Suppressor macrophage (primary cell): ENCODE results near the gene UCN2.
"Not testable (repeated sequence)": the region's sequence is repeated elsewhere in the genome, so short reads cannot be mapped to it uniquely, and the experiment has no call there.

Source experiments
- DNase-seq, 4 experiments: peaks; one replicate each; pipeline ENCODE4 v3.0.0-alpha.2; 2020 to 2022

The UCN2 gene

DNA sequence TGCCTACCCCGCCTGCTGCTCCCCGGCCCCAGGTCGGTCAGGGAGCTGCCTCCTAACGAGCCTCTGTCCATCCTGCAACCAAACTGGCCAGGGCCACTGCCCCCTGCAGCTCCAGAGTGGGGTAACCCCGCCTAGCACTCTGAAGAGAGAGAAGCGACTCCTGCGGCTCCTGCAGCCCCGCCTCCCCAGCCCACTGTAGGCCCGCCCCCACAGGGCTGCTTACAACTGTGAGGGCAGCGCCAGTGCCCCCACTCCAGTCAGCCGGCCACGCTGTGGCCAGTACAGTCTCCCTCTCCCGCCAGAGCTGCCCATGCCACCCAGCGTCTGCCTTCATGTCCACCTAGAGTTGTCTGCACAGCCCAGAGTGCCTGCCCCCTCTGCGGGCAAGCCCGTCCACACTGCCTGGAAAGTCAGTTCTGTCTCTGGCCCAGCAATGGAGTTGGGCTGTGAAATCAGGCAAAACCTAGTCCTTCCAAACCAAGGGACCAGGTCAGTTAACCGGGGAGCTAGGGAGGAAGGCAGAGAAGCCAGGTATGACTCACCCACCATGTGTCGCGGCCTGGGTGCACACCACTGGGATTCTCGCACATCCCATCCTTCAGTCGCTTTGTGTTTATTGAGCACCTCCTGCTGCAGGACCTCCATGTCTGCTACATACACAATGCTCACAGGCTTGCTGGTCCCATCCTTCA, 2.4 kb downstream of the UCN2 start:
- DNase-seq = peak; percentile 76 to 92 (median 88)

DNA sequence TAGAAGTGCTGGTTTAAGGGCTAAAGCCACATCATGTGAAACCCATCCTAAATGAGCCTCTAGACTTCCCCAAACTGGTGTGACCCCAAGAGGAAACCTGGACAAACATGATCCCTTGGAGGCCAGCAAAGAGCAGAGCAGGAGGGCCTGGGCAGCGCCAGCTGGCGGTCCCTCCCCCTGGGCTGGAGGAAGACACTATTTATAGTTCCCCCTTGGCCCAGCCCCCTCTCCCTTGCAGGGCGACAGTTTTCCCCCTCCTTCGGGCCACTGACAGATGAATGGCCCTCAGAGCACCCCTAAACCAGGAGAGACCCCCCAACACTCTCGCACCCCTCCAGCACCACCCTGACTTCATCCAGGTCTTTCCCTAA, 2.9 kb downstream of the UCN2 start:
- peak; percentile 43 to 75 (median 66) for DNase-seq

DNA sequence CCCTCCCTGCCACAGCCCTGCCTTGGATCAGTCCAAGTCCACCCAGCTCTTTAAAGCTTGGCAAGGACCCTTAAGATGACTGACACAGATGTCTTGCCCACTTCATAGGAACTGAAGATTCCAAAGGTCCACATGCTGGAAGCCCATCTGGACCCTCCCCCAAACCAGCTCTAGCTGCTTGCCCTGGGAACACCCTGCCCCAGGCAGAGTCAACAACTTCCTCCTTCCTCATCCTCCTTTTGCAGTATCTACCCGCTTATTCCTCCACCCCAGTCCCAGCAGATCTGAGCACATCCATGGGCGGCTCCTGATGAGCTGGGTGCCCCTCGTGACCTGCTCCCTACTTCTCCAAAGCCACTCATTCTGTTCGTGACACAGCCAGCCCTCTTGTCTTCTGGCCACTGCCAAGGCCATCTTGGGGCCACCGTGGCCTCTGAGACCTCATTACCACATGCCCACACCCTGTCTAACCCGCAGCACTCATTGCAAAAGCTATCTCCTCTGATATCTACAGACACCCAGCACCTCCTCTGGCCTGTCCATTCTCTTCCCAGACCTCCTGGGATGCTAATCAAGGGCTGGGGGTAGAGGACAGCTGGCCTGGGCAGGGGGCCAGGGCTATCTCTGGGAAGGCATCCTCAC, 5.0 kb downstream of the UCN2 start:
- peak; percentile 93 to 97 (median 96) for DNase-seq

DNA sequence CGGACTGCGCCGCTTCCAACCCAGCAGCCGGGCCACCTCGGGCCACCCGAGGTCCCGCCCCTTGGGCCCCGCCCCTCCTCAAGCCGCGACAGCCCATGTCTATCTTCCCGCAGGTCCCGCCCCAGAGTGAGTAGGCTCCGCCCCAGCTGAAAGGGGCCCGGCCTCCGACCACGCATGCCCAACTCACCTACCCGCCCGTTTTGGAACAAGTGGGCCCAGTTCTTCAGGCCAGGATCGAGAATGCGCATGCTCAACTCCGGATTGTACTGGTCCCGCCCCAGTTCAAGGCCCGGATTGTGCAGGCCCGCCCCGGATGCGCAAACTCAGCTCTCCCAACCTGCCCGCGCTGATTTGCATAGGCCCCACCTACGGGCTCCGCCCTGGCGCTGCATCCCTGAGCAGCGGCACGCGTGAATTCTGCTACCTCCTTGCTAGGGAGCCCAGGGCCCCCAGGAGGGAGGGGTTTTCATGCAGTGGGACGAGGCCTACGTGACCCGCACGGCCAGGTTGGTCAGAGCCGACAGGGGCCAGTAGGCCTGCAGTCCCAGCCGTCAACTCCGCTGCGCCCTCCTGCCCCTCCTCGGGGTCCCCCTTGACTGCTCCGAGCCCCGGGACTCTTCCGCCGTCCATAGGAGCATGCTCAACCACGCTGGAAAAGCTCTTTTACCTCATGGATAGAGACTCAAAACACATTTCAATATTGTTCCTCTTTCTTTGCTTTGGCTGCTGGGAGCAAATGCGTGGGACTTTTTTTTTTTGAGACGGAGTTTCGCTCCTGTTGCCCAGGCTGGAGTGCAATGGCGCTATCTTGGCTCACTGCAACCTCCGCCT, 6.6 kb downstream of the UCN2 start, which contains the start of gene PFKFB4:
TSS of gene PFKFB4 (minus strand) at position 8 of the 831 bp plus-strand sequence. CDS start 26 bp downstream, outside the sequence.
- peak; percentile 99 for DNase-seq

DNA sequence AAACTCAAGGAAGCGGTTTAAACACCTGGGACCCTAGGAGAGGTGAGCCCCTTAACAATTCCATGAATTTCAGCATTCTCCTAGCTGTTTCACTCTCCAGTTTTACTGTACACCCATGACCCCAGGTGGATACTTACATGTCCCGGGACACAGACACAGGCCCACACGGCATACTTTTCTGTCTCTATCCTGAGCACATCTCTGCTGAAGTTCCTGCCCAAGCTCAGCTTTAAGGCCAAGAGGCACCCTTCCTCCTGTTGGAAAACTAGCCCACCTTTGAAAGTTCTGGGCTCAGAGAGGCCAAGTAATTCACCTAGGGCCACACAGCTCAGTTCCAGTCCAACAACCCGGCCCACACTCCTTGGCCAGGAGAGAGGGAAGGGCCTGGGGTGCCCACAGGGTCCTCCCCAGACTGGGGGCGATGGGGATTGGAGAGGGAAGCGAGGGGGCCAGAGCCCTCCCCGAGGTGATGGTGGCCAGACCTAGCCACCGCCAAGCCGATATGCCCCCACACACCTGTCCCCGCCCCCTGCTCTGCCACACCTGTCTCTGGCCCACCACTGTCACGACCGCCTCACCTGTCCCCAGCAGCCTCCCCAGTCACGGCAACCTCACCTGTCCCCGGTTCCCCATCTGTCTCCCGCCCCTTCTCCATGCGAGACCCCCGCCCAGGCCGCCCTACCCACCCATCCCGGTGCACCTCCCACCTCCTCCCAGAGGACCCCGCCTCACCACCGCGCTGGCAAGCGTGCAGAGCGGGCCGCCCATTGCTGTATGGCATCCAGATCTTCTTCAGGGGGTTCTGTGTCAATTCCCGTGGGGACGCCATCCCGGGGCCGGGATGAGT, 7.4 kb downstream of the UCN2 start:
- no peak for DNase-seq

DNA sequence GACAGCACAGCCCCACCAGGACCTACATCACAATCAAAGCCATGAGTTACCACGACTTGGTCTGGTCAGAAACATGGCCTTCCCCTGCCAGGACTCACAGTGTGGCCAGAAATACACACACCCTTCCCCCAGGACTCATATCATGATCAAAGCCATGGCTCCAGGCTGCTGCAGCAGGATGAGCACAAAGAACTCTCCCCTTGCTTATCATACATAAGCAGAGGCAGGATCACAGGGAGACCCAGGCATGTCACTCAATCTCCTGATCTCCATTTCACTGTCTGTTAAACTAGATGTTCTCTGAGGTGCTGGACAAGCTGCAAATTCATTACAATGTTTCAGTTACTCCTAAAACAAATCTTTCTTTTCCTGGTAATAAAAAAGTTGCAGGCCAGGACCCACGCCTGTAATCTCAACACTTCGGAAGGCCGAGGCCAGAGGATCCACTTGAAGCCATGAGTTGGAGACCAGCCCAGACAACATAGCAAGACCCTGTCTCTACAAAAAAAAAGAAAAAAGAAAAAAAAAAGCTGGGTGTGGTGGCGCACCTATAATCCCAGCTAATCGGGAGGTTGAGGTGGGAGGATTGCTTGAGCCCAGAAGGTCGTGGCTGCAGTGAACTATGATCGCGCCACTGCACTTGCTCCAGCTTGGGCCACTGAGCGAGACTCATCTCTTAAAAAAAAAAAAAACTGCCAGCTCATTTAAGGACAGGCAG, 8.2 kb downstream of the UCN2 start:
- DNase-seq = no peak

DNA sequence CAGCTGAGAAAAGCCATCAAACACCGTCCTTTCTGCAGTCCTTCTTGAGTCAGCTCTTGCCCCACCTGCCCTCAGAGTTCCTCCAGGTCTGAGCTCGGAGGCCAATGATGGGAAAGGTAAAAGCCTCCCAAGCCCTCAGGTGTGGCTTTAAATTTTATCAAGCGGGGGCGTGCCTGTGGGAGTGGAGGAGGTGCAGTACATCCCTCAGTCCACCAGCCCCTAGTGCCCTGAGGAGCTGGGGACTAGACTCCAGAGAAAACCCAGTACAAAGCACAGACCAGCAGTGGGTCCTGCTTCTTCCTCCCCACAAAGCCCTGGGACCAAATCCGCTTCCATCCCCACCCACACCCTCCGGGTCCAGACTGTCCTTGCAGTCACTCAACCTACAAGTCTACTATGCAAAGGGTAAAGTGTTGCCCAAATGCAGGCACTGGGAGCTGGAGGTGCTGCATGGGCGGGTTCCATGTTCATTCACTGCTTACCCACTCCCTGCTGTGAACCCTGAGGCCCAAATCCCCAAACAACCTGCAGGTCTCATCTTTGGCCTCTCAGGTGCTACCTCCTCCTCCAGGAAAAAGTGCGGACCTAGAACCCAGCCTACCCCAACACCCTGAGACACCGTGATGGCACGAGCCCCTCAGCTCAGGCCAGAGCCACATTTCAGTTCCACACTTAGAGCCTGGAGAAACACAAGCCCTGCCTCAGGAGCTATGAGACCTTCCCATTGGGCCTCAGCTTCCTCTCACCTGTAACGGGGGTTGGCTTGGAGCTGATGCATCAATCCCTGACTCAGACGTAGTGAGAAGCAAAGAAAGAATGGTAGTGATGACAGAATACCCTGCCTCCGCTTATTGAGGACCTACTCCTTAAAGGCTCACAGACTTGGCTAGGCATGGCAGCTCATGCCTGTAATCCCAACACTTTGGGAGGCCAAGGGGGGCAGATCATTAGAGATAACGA, 9.4 kb downstream of the UCN2 start:
- DNase-seq = no peak

DNA sequence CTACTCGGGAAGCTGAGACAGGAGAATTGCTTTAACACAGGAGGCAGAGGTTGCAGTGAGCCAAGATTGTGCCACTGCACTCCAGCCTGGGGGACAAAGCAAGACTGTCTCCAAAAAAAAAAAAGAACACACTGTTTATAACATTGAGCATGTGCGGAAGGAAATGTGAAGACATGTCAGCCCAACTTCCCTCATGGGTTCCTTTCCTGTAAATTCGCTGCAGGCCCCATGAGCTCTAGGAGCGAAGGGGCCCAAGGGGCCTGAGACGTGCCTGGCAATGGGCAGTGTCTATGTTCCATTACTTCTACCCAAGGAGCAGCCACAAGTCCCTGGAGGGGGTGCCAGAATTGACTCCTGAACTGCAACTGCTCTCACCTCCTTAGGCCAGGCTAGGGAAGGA, 10.2 kb downstream of the UCN2 start:
- DNase-seq = peak in 3 of 4 experiments; percentile 36 to 58 (median 41)

DNA sequence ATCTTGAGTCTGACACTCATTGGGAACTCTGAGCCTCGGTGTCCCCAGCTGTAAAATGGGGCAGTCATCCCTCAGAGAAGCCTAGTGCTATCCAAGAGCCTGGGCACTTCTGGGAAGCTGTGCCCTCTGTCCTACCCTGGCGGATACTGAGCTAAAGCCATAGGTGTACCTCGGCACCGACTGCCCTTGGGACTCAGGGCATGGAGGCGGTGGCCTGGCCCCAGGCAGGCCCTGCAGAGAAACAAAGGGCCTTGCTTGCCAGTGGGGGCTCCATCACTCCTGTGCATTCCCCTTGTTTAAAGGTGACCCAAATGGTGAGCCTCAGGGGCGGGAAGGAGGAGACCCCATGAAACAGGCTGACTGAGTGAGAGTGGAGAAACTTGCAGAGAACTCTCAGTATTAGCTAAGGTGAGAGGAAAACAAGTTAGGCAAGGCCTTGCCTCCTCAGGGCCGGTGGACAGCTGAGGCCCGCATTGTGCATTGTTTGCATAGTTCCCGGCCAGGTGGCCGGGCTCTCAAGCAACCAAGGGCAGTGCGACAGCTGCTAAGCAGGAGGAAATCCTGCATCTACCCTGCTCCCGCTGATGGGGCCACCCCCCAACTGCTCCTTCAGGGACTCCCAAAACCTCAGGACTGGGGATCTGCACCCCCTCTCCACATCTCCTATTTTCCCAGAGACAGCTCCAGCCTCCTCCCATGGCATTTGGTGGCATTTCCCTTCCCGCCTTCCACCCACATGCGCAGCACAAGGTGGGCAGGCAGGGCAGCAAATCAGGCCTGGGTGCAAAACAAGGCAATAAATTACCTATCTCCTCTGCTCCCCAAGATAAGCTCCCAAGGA, 11.2 kb downstream of the UCN2 start:
- no peak for DNase-seq

DNA sequence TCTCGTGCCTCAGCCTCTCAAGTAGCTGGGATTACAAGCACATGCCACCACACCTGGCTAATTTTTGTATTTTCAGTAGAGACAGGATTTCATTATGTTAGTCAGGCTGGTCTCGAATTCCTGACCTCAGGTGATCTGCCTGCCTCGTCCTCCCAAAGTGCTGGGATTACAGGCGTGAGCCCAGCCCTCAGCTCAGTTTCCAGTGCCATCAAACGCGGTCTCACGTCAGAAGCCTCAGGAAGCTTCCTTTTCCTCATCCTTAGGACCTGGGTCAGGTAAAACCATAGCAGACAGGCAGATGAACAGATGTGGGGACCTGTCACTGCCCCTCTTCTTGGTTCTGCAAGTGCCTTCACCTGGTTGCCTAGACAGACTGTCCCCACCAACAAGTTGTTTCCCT, 11.9 kb downstream of the UCN2 start:
- not testable (repeated sequence) for DNase-seq

DNA sequence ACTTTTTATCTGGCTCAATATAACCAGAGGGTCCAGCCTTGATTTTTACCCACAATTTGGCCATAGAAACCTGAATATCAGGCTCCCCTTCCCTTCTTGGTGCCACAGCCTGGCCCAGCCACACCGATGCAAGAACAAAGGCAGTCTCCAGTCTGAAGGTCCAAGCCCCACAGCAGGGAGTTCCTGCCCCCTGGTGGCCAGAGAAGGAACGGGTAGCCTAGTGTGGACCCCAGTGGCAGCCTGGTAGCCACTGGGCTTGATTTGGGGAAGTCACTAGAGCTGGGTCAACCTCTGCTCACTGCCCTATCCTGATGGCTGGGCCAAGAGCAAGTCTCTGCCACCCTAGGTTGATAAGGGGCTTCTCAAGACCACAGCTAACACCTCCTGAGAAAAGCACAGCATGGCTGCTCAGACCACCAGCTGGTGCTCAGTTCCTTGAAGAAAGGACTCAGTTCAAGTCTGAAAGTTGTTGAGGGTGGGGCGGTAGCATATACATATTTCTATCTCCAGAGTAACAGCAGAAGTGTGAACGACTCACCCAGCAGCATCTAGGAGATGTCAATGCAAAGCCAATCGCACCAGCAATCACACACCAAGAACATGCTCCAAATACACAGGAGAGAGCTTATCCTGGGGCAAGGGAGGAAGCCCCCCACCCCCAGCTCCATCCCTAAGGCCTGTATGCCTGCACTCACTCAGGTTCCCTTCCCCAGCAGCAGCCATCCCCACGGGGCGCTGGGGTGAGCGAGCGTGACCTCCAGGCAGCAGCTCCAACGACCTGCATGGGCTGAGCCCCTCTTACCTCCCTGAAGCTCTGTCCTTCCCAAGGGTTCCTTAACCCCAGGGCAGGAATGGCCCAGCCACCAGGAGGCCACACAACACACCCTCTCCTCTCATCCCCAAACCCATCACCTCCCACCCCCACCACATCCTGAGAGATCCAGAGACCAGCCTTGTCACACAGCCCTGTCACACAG, 14.6 kb downstream of the UCN2 start:
- peak; percentile 95 to 97 (median 96) for DNase-seq

DNA sequence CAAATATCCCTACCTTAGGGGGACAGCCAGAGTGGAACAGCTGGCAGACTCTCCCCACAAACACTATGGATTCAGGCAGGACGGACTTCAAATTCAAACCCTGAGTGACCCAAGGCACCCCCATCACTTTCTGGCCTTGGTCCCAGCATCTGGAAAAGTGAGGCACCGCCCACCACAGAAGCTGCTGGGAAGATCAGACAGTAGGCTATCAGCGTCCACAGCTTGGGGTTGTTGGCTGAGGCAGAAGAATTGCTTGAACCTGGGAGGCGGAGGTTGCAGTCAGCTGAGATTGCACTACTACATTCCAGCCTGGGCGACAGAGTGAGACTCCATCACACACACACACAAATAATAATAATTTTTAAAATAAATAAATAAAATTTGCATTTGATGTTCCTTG, 15.5 kb downstream of the UCN2 start:
- DNase-seq = no peak

DNA sequence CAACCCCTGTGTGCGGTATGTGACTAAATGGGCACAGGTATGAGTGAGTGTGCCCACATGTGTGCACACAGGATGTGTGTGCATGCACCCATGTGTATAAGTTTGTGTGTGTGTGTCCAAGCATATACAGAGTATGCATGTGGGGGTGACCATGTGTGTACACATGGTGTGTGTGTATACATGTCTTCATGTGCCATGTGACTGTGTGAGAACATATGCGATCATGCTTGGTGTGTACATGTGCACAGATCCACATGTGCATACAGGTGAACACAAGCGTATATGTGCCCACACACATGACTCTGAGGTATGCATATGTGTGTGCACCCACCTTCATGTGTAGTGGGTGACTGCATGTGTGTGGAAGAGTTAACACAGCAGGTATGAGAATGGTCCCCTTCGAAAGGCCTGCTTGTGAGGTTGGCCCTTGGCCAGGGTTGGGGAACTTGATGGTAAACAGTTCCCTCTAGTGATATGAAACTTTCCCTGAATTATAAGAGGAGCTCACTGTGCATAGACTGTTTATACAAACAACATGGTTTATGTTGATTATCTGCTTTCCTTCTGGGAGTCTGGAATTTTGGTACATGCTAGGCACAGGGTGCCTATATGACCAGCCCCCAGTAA, 17.3 kb downstream of the UCN2 start:
- DNase-seq = peak in 1 of 4 experiments; percentile 21

DNA sequence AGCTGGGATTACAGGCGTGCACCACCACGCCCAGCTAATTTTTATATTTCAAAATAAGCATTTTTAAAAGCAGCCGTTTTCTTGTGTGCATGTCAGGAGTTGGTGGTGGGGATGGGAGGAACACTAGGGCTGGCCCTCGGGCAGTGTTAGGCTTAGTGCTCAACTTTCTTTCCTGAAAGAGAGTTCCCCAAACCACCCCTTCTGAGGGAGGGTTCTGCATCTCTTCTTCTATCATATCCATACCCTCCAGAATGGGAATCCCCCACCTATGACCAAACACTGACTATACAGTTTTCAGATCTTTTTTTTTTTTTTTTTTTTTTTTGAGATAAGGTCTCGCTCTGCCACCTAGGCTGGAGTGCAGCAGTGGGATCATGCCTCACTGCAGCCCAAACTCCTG, 19.4 kb downstream of the UCN2 start:
- peak in 3 of 4 experiments; percentile 36 to 54 (median 43) for DNase-seq

DNA sequence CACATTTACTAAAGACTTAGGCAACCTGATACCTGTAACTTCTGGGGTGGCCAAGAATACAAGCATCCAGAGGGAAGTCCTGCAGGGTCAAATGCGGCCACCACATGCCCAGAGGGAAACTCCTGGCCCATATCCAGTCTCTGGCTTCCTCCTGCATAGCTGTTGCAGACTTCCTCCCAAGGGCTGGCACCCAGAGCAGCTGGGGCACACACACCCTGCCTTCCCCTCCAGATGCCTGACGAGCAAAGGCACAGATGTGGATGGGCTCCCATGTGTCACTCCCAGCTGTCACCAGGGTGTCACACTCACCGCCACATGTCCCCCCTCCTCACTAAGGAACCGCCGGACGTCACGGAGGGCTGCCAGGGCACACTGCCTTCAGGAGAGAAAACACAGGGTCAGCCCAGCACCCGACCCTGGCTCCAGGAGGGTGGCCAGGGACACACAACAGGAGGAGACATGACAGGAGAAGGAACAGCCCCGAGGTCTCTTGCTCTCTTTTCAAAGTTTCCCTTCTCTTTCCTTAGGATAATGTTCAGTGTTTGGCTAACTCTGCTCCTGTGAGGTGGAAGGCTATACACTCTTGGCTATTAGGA, 20.2 kb downstream of the UCN2 start:
- DNase-seq = peak; percentile 79 to 88 (median 86)

DNA sequence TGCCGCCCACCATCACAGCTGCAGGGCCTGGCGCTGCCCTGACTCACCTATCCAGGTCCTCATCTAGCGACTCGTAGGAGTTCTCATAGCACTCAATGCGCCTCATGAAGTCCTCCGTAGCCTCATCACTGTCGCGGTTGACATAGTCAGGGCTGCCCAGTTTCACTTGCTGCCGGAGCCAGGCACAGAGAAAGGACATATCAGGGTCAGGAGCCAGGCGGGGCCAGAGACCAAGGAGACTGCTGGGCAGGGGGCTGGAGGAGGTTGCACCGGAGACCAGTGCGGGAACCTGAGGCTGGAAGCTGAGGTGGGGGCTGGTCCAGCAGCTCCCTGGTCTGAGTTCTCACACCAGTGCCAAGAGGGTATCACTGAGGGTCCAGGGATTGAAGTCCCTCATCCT, 25.1 kb downstream of the UCN2 start:
- no peak for DNase-seq

DNA sequence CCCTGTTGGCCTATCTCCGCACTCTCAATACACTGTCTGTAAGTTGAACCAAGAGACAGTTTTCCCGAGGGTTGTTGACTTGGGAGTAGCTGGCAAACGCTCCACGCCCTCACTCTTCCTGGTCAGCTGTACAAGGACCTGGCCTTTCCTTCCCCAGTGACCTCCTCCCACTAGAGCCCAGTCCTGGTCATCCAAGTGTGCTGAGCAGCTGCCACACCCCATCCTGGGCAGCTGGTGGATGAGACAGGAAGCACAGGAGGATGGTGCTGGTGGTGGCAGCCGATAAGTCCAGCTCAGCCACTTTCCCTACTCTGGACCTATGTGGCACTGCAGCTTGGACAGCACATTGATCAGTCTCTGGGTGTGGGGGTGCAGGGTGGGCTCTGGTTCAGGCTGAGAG, 26.8 kb downstream of the UCN2 start:
- no peak for DNase-seq
